NCI-H748 treated with DMSO at 0.1 percent for 48 hours (cell line): ENCODE measurements around the gene RELN.
"Not testable (repeated sequence)": the region's sequence is repeated elsewhere in the genome, so short reads cannot be mapped to it uniquely, and the experiment has no call there.

Experiments
- DNase-seq: peaks from one replicate; lab custom pipeline; 2025; lab: John Stamatoyannopoulos, UW

The RELN gene

GRCh38 chr7:103941976-103942375 lies 47.5 kb downstream of the RELN start:
- DNase-seq: no peak

GRCh38 chr7:103940382-103941268 lies 48.8 kb downstream of the RELN start:
- DNase-seq: no peak

- DNase-seq: no peak
Measured at GRCh38 chr7:103937680-103938079, 51.8 kb downstream of the RELN start.

DNA sequence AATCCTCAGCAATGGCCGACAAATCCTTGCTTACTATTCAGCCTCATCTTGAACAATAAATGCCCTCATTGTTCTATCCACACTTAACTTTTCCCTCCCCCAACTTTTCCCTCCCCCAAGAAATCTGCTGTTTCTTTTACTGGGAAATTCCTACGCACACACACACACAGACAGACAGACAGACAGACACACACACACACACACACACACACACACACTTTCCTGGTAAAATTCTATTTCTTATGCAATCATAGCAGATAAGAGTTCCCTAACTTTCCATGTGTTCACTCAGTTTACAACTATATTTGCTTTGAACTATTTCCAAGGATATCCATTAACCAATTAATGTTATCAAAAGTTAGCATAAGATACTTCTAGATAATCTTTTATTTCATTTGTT lies 52.9 kb downstream of the RELN start:
- no peak for DNase-seq

DNA sequence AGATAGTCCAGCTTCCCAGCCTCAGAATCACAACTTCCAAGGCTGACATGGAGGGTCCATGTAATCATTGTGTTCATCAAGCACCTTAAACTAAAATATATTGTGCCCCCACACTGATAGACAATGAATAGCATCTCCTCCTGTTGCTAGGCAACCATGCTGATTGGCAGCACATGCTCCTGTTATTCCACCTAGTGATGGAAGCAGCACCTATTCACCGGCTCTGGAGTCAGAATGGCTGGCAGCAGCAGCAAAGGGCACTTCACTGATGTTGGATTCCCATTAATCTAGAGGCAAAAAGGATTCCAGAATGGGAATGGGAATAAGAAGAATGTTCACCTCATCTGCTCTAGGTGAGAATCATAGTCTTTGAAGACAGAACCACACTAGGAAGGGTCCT lies 55.0 kb downstream of the RELN start:
- DNase-seq: peak; percentile 27

DNA sequence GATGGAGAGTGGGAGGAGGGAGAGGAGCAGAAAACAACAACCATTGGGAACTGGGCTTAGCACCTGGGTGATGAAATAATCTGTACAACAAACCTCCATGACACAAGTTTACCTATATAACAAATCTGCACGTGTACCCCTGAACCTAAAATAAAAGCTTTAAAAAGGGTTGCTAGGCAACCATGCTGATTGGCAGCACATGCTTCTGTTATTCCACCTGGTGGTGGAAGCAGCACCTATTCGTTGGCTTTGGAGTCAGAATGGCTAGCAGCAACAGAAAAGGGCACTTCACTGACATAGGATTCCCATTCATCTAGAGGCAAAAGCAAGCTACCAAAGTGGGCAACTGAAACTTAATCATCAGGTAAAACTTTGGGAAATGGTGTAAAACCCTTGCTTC lies 57.1 kb downstream of the RELN start:
- no peak for DNase-seq

GRCh38 chr7:103929901-103930311 lies 59.6 kb downstream of the RELN start:
- DNase-seq: peak; percentile 46

GRCh38 chr7:103928581-103928980 lies 60.9 kb downstream of the RELN start:
- no peak for DNase-seq

DNA sequence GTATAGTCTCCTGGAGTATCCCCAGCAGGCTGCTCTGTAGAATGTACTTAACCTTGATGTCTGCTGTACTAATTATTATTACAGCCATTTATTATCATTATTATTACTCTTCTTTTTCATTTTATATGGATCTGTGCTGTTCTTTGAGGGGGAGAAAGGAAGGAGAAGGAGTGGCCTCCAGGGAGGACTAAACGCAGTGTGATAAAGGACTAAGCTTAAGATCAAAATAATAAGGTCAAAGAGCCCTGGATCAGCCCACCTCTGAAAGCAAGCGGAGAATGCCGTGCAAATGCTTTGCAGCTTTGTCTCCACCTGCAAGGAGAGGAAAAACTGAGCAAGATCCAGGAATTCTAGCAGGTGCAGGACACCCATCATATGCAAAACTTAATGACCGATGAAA lies 65.3 kb downstream of the RELN start:
- no peak for DNase-seq

DNA sequence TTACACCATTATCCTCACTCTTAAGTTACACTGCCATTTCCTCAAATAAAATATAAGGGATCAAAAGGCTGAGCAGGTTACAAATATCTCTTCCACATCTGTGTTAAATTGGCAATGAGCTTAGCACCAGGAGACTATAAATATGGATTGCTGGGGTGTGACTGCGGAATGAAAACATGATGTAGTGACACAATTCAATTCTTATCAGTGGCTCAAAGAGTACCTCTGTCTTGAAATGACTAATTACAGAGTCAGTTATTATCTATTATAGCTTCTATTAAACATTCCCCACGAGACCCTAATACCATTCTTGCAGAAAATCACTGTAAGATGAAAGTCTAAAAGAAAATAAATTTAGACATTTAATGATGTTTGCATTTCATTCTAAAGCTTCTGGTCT lies 67.1 kb downstream of the RELN start:
- DNase-seq: no peak

GRCh38 chr7:103921692-103922091 lies 67.8 kb downstream of the RELN start:
- DNase-seq: no peak

DNA sequence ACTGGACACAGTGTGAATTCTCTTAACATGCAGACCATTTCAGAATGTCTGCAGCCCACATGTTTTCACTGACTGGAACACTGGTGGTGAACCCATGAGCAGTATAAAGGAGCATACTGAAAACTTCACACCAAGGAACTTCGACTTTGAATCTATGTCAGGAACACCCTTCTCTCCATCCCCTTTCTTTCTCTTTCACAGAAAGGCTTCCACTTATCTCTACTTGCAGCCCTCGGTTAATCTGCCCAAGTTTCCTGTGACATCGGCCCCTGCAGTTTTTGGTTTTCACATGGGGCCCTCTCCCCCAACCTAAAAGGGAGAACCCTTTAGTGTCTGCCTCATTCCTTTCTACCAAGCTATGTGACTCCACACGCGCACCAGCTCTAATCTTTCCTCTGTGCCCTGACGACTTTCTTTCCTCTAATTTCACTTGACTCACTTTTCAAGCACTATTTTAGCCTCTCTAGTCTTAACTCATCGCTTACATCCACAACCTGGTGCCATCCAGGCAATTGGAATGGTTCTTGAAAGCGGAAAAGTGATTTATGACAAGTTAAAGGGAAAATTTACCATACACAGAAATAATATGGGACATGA lies 70.1 kb downstream of the RELN start:
- no peak for DNase-seq

DNA sequence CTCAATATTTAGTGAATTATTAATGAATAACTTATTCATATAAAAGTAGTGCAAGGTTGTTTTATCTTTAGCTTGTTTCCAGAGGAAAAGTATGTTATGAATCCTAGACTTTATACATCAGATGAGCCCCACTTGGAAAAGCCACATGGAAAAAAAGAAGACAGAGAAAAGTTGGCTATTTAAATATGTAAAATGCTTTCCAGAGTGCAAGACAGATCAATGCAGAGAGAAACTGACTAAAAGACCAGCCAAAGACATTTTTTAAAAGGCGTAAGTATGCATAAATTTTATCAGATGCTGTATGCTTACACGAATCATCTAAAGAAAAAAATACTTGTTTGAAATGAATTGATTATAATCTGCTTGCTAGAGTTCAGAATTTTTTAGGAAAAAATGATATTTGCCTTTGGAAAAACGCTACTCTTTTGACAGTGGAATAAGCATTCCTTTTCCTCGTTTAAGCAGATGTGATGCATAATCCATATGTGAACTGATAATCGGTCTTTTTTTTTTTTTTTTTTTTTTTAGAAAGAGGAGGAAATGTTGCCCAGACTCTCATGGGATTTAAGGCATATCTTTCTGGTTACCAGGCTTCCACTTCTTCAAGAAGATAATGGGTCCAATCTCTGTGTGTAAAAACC lies 70.7 kb downstream of the RELN start:
- DNase-seq: no peak

- DNase-seq: no peak
Measured at GRCh38 chr7:103915680-103916357, 73.6 kb downstream of the RELN start.

- no peak for DNase-seq
Measured at GRCh38 chr7:103914147-103914899, 75.1 kb downstream of the RELN start.

DNA sequence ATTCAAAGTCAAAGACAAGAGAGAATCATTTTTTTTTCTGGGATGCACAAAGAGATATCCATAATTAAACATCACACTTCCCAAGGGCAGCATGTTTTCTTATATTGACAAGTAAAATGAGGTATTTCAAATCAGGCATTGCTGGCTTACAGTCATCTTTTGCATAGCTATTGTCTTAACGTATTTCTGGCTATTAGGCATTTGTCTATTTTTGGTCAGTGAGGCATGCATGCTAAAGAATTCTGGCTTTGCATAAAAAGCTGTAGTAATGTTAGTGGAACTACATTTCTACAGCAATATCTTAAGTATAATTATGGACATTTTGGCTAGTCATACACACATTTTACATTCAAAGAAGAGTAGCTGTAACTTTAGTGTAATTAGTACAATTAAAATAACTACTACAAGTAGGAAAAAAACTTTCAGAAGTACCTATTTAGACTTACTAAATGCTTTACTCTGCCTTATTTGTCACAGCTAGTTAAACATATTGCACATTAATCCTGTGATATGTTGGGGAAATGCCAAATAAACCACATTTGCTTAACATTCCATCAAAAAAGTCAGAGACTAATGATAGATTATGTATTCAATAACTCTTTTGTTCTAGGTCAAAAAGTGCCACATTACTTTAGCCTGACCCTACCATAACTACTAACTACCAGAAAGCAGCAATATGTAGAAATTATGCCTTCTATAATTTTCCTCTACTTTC lies 76.4 kb downstream of the RELN start:
- DNase-seq: no peak

- not testable (repeated sequence) for DNase-seq
Measured at GRCh38 chr7:103911015-103911414, 78.4 kb downstream of the RELN start.

DNA sequence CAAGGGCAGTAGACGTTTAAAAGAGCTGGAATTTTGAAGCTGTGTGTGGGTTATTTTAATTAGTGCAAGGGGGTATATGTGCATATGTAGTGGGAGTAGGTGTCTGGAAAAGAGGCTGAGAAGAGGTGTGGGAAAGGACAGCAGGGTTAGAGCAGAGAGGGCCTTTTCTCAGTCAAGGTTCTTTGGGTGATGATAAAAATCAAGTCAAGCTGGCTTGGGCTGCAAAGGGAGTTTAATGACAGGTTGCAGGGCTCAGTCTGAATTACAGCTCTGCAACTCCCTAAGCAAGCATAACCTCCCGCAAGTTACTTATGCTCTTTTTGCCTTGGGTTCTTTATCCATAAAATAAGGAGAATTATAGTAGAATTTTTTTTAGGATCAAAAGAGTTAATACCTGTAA lies 83.5 kb downstream of the RELN start:
- no peak for DNase-seq

DNA sequence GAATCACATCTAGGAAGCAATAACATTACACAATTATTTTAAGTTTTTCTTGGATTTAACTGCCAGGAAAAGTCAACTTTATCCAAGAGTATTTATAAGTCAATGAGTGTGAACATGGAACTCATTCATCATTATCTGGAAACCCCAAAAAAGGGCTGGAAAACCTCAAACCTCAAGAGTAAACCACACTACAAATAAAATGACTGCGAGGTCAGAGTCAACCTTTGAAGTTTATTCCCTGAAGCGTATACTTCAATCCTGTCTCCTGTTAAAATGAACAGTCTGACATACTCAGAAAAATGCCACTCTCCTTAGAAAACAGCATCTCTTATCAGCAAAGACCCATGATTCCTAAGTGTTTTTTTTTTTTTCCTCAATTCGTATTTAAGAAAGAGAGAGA lies 86.5 kb downstream of the RELN start:
- no peak for DNase-seq

GRCh38 chr7:103896826-103897225 lies 92.6 kb downstream of the RELN start:
- not testable (repeated sequence) for DNase-seq
